HEK293 (cell line): ENCODE data around the gene SLAMF1.

Experiments
- CTCF ChIA-PET: fragments of 350-600 bp; formaldehyde crosslinking; extraction: SDS; loops from one replicate; lab custom pipeline; 2021; ENCODE audit warnings: antibody characterized with exemption; lab: Yijun Ruan, JAX
- POLR2A ChIA-PET: fragments of 300-600 bp; formaldehyde crosslinking; extraction: SDS; loops from one replicate; lab custom pipeline; 2020; ENCODE audit warnings: antibody characterized with exemption, inconsistent platforms; lab: Yijun Ruan, JAX
- H3K27ac ChIP-seq: fragments of 200-500 bp; sonication (Bioruptor generic); 2 replicates; pipeline ENCODE4 v1.5.1; 2014; ENCODE audit warnings: low read depth, low read length, control low read depth, inconsistent platforms; ENCODE audit errors: extremely low read depth
- H3K36me3 ChIP-seq, 2 experiments: fragments of 200-500 bp in 1 of 2; sonication (Bioruptor generic) in 1 of 2; 1 replicate in 1 of 2; 2 replicates in 1 of 2; pipeline ENCODE4 v1.5.1; 2014 to 2017; ENCODE audit warnings: inconsistent platforms in 2 of 2, low read length in 2 of 2; ENCODE audit not compliant: control insufficient read depth in 2 of 2, insufficient read depth in 1 of 2
- H3K4me1 ChIP-seq: fragments of 200-500 bp; sonication (Bioruptor generic); 2 replicates; pipeline ENCODE4 v1.5.1; 2014; ENCODE audit warnings: mild to moderate bottlenecking, low read length, inconsistent platforms; ENCODE audit not compliant: control insufficient read depth, insufficient read depth
- H3K4me3 ChIP-seq: 2 replicates; pipeline ENCODE4 v1.5.1; 2011; ENCODE audit warnings: low read depth, mild to moderate bottlenecking, control low read depth, low read length, moderate library complexity
- H3K9me3 ChIP-seq: fragments of 200-500 bp; sonication (Bioruptor generic); 2 replicates; pipeline ENCODE4 v1.5.1; 2014; ENCODE audit warnings: low read depth, low read length, inconsistent platforms; ENCODE audit not compliant: control insufficient read depth, insufficient read depth
- GFI1B ChIP-seq: fragments of 450-650 bp; formaldehyde crosslinking; IDR thresholded peaks from 2 replicates; pipeline ENCODE4 v1.5.1; 2016; ENCODE audit warnings: missing biosample characterization, missing genetic modification characterization
- KLF9 ChIP-seq: fragments of 450-650 bp; formaldehyde crosslinking; IDR thresholded peaks from 2 replicates; pipeline ENCODE4 v1.5.1; 2016; ENCODE audit warnings: missing biosample characterization, missing genetic modification characterization, low read depth
- PRDM1 ChIP-seq: fragments of 450-650 bp; formaldehyde crosslinking; IDR thresholded peaks from 2 replicates; pipeline ENCODE4; 2016; ENCODE audit warnings: missing biosample characterization, missing genetic modification characterization
- SETDB1 ChIP-seq: IDR thresholded peaks from one replicate; pipeline ENCODE4 v1.6.1; 2017; ENCODE audit warnings: mild to moderate bottlenecking, low read length, moderate library complexity, mixed read lengths; ENCODE audit not compliant: insufficient read length
- ZBTB7A ChIP-seq: fragments of 450-650 bp; formaldehyde crosslinking; IDR thresholded peaks from 2 replicates; pipeline ENCODE4 v1.5.1; 2016; ENCODE audit warnings: low read depth, missing biosample characterization, missing genetic modification characterization
- ZFP69B ChIP-seq: fragments of 450-650 bp; formaldehyde crosslinking; IDR thresholded peaks from 2 replicates; pipeline ENCODE4 v1.5.1; 2016; ENCODE audit warnings: missing biosample characterization, missing genetic modification characterization
- ZNF248 ChIP-seq: fragments of 450-650 bp; formaldehyde crosslinking; IDR thresholded peaks from 2 replicates; pipeline ENCODE4 v1.5.1; 2017; ENCODE audit warnings: missing biosample characterization, missing genetic modification characterization
- ZNF341 ChIP-seq: fragments of 450-650 bp; formaldehyde crosslinking; IDR thresholded peaks from 2 replicates; pipeline ENCODE4; 2016; ENCODE audit warnings: low read depth, missing biosample characterization, missing genetic modification characterization
- ZNF621 ChIP-seq: fragments of 450-650 bp; formaldehyde crosslinking; IDR thresholded peaks from 2 replicates; pipeline ENCODE4 v1.5.1; 2017; ENCODE audit warnings: missing biosample characterization, missing genetic modification characterization
- ZNF623 ChIP-seq: fragments of 450-650 bp; formaldehyde crosslinking; IDR thresholded peaks from 2 replicates; pipeline ENCODE4 v1.5.1; 2016; ENCODE audit warnings: missing biosample characterization, missing genetic modification characterization
- ZNF670 ChIP-seq: fragments of 450-650 bp; formaldehyde crosslinking; IDR thresholded peaks from 2 replicates; pipeline ENCODE4 v1.5.1; 2016; ENCODE audit warnings: missing biosample characterization, missing genetic modification characterization, low read depth
- ZNF792 ChIP-seq: fragments of 450-650 bp; formaldehyde crosslinking; IDR thresholded peaks from 2 replicates; pipeline ENCODE4 v1.5.1; 2016; ENCODE audit warnings: missing biosample characterization, missing genetic modification characterization
- TF ChIP-seq, protein P1 (sequence below): fragments of 450-650 bp; formaldehyde crosslinking; IDR thresholded peaks from 2 replicates; pipeline ENCODE4 v1.5.1; 2017; ENCODE audit warnings: missing biosample characterization, missing genetic modification characterization
- TF ChIP-seq, protein P2 (sequence below): fragments of 450-650 bp; IDR thresholded peaks from 2 replicates; pipeline ENCODE4 v1.5.1; 2018; ENCODE audit warnings: missing biosample characterization, missing genetic modification characterization
- TF ChIP-seq, protein P3 (sequence below): fragments of 450-650 bp; formaldehyde crosslinking; IDR thresholded peaks from 2 replicates; pipeline ENCODE4 v1.5.0; 2017; ENCODE audit warnings: missing biosample characterization, missing genetic modification characterization, borderline replicate concordance
- TF ChIP-seq, protein P4 (sequence below): fragments of 450-650 bp; formaldehyde crosslinking; IDR thresholded peaks from 2 replicates; pipeline ENCODE4 v1.5.1; 2016; ENCODE audit warnings: missing biosample characterization, missing genetic modification characterization
- TF ChIP-seq, protein P5 (sequence below): fragments of 450-650 bp; formaldehyde crosslinking; IDR thresholded peaks from 2 replicates; pipeline ENCODE4 v1.5.1; 2016; ENCODE audit warnings: missing biosample characterization, missing genetic modification characterization, low read depth

The SLAMF1 gene

DNA sequence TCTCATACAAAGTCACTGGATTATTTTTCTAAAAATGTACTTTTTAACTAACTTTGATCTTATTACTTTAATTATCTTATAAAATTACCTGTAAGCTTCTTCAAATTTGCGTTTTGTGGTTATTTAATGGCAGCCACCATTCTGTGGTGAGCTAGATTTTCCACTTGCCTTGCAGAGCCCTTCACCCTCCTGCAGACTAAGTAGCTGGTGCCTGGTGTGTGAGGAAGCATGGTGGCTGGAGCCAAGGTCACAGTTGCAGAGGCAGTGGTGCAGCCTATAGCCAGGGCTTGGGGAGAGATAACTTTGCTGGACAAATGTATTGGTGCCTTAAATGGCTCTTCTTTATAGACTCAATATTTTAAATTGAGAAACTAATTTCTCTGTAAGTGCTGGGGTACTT is 56.4 kb downstream of the SLAMF1 start:
- no peaks in the 10 kb centered on the region for H3K36me3 ChIP-seq
- ChIA-PET POLR2A (no interaction called here), CTCF (interaction anchor here (0.6 to 0.8 kb wide), 2 partner anchors 18 to 161 kb away, joined by 3 read pairs; no protein-coding TSS in a partner anchor)
- no peak overlapping the region for H3K27ac ChIP-seq
- TF ChIP-seq PRDM1 (tag by site-specific recombination) (no peak), GFI1B (no peak), ZNF248 (tag by site-specific recombination) (no peak), KLF9 (no peak), ZNF623 (tag by site-specific recombination) (no peak), ZNF670 (tag by site-specific recombination) (no peak)
- TF ChIP-seq, protein P1, sequence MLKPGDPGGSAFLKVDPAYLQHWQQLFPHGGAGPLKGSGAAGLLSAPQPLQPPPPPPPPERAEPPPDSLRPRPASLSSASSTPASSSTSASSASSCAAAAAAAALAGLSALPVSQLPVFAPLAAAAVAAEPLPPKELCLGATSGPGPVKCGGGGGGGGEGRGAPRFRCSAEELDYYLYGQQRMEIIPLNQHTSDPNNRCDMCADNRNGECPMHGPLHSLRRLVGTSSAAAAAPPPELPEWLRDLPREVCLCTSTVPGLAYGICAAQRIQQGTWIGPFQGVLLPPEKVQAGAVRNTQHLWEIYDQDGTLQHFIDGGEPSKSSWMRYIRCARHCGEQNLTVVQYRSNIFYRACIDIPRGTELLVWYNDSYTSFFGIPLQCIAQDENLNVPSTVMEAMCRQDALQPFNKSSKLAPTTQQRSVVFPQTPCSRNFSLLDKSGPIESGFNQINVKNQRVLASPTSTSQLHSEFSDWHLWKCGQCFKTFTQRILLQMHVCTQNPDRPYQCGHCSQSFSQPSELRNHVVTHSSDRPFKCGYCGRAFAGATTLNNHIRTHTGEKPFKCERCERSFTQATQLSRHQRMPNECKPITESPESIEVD (tag by site-specific recombination): no peak
- TF ChIP-seq, protein P2, sequence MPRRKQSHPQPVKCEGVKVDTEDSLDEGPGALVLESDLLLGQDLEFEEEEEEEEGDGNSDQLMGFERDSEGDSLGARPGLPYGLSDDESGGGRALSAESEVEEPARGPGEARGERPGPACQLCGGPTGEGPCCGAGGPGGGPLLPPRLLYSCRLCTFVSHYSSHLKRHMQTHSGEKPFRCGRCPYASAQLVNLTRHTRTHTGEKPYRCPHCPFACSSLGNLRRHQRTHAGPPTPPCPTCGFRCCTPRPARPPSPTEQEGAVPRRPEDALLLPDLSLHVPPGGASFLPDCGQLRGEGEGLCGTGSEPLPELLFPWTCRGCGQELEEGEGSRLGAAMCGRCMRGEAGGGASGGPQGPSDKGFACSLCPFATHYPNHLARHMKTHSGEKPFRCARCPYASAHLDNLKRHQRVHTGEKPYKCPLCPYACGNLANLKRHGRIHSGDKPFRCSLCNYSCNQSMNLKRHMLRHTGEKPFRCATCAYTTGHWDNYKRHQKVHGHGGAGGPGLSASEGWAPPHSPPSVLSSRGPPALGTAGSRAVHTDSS (tag by site-specific recombination): no peak
- TF ChIP-seq, protein P3, sequence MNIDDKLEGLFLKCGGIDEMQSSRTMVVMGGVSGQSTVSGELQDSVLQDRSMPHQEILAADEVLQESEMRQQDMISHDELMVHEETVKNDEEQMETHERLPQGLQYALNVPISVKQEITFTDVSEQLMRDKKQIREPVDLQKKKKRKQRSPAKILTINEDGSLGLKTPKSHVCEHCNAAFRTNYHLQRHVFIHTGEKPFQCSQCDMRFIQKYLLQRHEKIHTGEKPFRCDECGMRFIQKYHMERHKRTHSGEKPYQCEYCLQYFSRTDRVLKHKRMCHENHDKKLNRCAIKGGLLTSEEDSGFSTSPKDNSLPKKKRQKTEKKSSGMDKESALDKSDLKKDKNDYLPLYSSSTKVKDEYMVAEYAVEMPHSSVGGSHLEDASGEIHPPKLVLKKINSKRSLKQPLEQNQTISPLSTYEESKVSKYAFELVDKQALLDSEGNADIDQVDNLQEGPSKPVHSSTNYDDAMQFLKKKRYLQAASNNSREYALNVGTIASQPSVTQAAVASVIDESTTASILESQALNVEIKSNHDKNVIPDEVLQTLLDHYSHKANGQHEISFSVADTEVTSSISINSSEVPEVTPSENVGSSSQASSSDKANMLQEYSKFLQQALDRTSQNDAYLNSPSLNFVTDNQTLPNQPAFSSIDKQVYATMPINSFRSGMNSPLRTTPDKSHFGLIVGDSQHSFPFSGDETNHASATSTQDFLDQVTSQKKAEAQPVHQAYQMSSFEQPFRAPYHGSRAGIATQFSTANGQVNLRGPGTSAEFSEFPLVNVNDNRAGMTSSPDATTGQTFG: no peak
- H3K9me3 ChIP-seq: no peaks in the 10 kb centered on the region
- no peak overlapping the region for H3K4me3 ChIP-seq
- H3K4me1 ChIP-seq: no peaks in the 10 kb centered on the region

DNA sequence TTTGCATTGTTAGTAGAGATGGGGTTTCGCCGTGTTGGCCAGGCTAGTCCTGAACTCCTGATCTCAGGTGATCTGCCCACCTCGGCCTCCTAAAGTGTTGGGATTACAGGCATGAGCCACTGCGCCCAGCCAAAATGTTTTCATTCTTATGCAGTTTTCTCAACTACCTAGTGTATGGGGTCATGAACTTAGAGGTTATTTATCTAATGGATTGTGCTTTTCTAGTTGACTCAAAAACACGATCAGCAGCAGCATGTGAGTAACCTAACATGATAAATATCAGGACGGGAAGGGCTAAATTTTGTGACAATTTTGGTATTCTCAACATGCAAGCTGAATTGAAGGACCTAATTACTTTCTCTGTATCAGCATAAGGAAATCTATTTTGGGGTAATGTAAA is 58.4 kb downstream of the SLAMF1 start:
- TF ChIP-seq SETDB1: no peak
- no peak for TF ChIP-seq ZNF792 (tag by site-specific recombination)
- TF ChIP-seq, protein P4, sequence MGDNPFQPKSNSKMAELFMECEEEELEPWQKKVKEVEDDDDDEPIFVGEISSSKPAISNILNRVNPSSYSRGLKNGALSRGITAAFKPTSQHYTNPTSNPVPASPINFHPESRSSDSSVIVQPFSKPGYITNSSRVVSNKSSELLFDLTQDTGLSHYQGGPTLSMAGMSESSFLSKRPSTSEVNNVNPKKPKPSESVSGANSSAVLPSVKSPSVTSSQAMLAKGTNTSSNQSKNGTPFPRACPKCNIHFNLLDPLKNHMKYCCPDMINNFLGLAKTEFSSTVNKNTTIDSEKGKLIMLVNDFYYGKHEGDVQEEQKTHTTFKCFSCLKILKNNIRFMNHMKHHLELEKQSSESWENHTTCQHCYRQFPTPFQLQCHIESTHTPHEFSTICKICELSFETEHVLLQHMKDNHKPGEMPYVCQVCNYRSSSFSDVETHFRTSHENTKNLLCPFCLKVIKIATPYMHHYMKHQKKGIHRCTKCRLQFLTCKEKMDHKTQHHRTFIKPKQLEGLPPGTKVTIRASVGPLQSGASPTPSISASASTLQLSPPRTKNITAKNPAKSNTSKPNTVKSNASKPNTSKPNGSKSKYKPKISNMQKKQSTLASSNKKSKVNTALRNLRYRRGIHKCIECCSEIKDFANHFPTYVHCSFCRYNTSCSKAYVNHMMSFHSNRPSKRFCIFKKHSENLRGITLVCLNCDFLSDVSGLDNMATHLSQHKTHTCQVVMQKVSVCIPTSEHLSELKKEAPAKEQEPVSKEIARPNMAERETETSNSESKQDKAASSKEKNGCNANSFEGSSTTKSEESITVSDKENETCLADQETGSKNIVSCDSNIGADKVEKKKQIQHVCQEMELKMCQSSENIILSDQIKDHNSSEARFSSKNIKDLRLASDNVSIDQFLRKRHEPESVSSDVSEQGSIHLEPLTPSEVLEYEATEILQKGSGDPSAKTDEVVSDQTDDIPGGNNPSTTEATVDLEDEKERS (tag by site-specific recombination): no peak
- TF ChIP-seq, protein P5, sequence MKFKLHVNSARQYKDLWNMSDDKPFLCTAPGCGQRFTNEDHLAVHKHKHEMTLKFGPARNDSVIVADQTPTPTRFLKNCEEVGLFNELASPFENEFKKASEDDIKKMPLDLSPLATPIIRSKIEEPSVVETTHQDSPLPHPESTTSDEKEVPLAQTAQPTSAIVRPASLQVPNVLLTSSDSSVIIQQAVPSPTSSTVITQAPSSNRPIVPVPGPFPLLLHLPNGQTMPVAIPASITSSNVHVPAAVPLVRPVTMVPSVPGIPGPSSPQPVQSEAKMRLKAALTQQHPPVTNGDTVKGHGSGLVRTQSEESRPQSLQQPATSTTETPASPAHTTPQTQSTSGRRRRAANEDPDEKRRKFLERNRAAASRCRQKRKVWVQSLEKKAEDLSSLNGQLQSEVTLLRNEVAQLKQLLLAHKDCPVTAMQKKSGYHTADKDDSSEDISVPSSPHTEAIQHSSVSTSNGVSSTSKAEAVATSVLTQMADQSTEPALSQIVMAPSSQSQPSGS: no peak
- no peak for TF ChIP-seq ZBTB7A (tag by site-specific recombination)
- no peak for TF ChIP-seq ZNF623 (tag by site-specific recombination)
- no peak for TF ChIP-seq ZFP69B
- no peak for TF ChIP-seq ZNF621 (tag by site-specific recombination)
- TF ChIP-seq ZNF341 (tag by site-specific recombination): no peak
- POLR2A ChIA-PET: no interaction called here

More for the DNA sequence above, 58.4 kb downstream of the SLAMF1 start:
- CTCF ChIA-PET: interaction anchor here (0.9 kb wide), 1 partner anchor 31 kb away, joined by 3 read pairs; no protein-coding TSS in a partner anchor
- Histone ChIP-seq H3K4me1 (no peaks in the 10 kb centered on the region), H3K36me3 (no peaks in the 10 kb centered on the region), H3K9me3 (no peaks in the 10 kb centered on the region), H3K27ac (no peak overlapping the region), H3K4me3 (no peak overlapping the region)
